Prostate gland (tissue), 2 donors: ENCODE measurements around the gene ZNF57. TPM values are rescaled to one million over a fixed set of nuclear protein-coding genes. Genes with fewer than 3 reads are reported as not detected.

Experiments
- DNase-seq: peaks from one replicate; pipeline ENCODE4 v3.0.0-alpha.2; 2019; ENCODE audit warnings: low spot score
- H3K27ac ChIP-seq, 2 donors: fragments of 200-600 bp; sonication (generic); 2 replicates each; pipeline ENCODE4 v1.5.1; 2017 to 2019
- H3K27me3 ChIP-seq: fragments of 200-600 bp; sonication (generic); replicated peaks from 2 replicates; pipeline ENCODE4 v1.5.1; 2019; ENCODE audit not compliant: insufficient read depth
- H3K36me3 ChIP-seq, 2 donors: fragments of 200-600 bp; sonication (generic); 1 replicate in 1 of 2; 2 replicates in 1 of 2; pipeline versions ENCODE4 v1.5.1 to v1.8.1; 2017 to 2019
- H3K4me1 ChIP-seq: fragments of 200-600 bp; sonication (generic); replicated peaks from 2 replicates; pipeline ENCODE4 v1.5.1; 2019
- H3K4me3 ChIP-seq, 2 donors: fragments of 200-600 bp; sonication (generic); 2 replicates each; pipeline ENCODE4 v1.5.1; 2017 to 2019
- H3K9me3 ChIP-seq: fragments of 200-600 bp; sonication (generic); 2 replicates; pipeline ENCODE4 v1.5.1; 2017
- CTCF ChIP-seq, 4 experiments: fragments of 200-600 bp in 2 of 4; fragments of 450-650 bp in 2 of 4; sonication (generic) in 2 of 4; IDR thresholded peaks; 1 replicate in 3 of 4; 2 replicates in 1 of 4; pipeline ENCODE4 v1.5.1; 2016 to 2019; ENCODE audit warnings: antibody characterized with exemption in 4 of 4, mild to moderate bottlenecking in 2 of 4, moderate library complexity in 2 of 4
- POLR2A ChIP-seq: fragments of 450-650 bp; IDR thresholded peaks from one replicate; pipeline ENCODE4 v1.6.1; 2016; ENCODE audit warnings: antibody characterized with exemption, mild to moderate bottlenecking
- POLR2AphosphoS5 ChIP-seq: sonication (generic); formaldehyde crosslinking; IDR thresholded peaks from one replicate; pipeline ENCODE4 v1.6.1; 2017; ENCODE audit warnings: antibody characterized with exemption
- WGBS: methylation state at CpG from one replicate; pipeline ENCODE4 v1.1.5; 2018; 5-methylcytosine and 5-hydroxymethylcytosine counted together
- intact Hi-C: fragments of 100-400 bp; cut with DNase I; formaldehyde crosslinking; loops from one replicate; pipeline ENCODE4 v1.14.2; 2022
- total RNA-seq, 2 donors: library from RNA; depleted of rRNA; stranded (reverse); fragments of >200 nt; gene quantifications; one replicate each; pipeline ENCODE4 v1.1.0, GENCODE V29; 2016

Gene ZNF57
- total RNA-seq: 10 to 100 TPM in 1 of 2 donors, 1 to 10 TPM in 1; 4.8 to 10.7 TPM

DNA sequence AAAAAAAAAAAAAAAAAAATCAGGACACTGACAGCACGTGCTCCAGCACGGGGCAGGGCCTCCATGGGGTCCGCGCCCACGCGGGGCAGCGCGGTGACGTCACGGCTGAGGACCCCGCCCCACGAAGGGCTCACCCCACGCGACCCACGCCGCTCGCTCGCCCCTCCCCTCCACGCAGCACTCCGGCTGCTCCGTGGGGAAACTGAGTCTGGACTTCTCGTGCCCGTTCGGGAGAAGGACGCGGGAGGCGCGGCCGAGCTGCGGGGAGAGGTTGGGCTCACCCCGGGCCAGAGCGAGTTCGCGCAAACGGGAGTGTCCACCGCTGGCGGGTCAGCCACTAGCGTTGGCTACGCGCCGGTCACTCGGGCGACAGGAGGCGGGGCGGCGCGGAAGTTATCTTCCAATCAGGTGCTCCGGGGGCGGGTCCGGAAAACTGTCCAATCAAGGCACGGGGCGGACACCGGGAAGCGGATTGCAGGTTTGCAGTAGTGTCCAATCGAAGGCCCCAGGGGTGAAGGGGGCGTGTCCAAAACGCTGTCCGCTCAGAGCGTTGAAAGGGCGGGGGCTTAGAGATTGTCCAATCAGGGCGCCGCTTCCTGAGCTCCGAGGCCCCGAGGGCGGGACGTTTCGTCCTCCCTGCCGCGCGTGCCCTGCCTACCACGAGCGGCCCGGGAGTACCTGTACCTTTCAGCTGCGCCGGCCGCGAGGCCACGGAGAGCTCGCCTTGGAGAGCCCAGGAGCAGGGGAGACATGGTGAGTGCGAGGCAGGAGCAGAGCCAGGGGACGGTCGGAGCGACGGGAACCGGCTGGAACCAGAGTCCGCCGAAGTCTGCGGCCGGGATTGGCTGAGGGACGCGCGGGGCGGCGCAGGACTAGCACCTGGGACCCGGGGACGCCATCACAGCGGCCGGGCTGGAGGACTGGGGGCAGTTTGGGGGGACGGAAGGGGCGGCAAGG lies at the start of gene ZNF57:
Gene ZNF57 (plus strand): TSS at position 633 of the 957 bp plus-strand sequence. CDS start 118 bp downstream, at position 751.
- H3K36me3 ChIP-seq: no peaks in the 10 kb centered on the region
- peaks cover 8% of the 10 kb centered on the region for H3K4me1 ChIP-seq
- peak in 2 of 4 experiments; percentile 10 to 23 for TF ChIP-seq CTCF (IDR thresholded peaks at IDR 0.05)
- TF ChIP-seq POLR2AphosphoS5: peak; percentile 90
- peak; percentile 62 for TF ChIP-seq POLR2A
- intact Hi-C loops: no loop called here
- H3K4me3 ChIP-seq: peak within 1 kb of the TSS; percentile 56 to 82
- peak within 1 kb of the TSS; percentile 73 to 87 for H3K27ac ChIP-seq
- no peaks in the 10 kb centered on the region for H3K27me3 ChIP-seq
- peak; percentile 100 for DNase-seq
- H3K9me3 ChIP-seq: no peaks in the 10 kb centered on the region
- WGBS: under 1% methylated on average over 76 of the region's 100 CpGs

- intact Hi-C loops: no loop called here
- Histone ChIP-seq H3K4me3 (no peak overlapping the region), H3K27me3 (no peaks in the 10 kb centered on the region), H3K36me3 (peaks cover 17 to 19% of the 10 kb centered on the region in 2 donors), H3K27ac (no peak overlapping the region), H3K4me1 (no peaks in the 10 kb centered on the region), H3K9me3 (peaks cover 9% of the 10 kb centered on the region)
- 93% methylated on average over 10 of the region's 10 CpGs for WGBS
- no peak for DNase-seq
- TF ChIP-seq POLR2AphosphoS5: no peak
- TF ChIP-seq POLR2A: no peak
- no peak for TF ChIP-seq CTCF (IDR thresholded peaks at IDR 0.05)
These were observed 48.1 kb upstream of the ZNF57 start for GRCh38 chr19:2852598-2852997.

DNA sequence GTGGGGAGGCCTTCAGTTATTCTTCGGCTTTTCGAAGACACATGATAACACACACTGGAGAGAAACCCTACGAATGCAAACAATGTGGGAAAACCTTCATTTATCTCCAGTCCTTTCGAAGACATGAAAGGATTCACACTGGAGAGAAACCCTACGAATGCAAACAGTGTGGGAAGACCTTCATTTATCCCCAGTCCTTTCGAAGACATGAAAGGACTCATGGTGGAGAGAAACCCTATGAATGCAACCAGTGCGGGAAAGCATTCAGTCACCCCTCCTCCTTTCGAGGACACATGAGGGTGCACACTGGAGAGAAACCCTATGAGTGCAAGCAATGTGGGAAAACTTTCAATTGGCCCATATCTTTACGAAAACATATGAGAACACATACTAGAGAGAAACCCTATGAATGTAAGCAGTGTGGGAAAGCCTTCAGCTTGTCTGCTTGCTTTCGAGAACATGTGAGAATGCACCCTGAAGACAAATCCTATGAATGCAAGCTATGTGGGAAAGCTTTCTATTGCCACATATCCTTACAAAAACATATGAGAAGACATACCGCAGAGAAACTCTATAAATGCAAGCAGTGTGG lies 47.6 kb upstream of the ZNF57 start:
- no peak overlapping the region for H3K27ac ChIP-seq
- intact Hi-C loops: no loop called here
- peaks cover 9% of the 10 kb centered on the region for H3K9me3 ChIP-seq
- peaks cover 17 to 19% of the 10 kb centered on the region in 2 donors for H3K36me3 ChIP-seq
- H3K4me3 ChIP-seq: no peak overlapping the region
- H3K27me3 ChIP-seq: no peaks in the 10 kb centered on the region
- 93% methylated on average over 11 of the region's 11 CpGs for WGBS
- H3K4me1 ChIP-seq: no peaks in the 10 kb centered on the region
- DNase-seq: no peak
- TF ChIP-seq POLR2A: no peak
- no peak for TF ChIP-seq POLR2AphosphoS5
- no peak for TF ChIP-seq CTCF (IDR thresholded peaks at IDR 0.05)

DNA sequence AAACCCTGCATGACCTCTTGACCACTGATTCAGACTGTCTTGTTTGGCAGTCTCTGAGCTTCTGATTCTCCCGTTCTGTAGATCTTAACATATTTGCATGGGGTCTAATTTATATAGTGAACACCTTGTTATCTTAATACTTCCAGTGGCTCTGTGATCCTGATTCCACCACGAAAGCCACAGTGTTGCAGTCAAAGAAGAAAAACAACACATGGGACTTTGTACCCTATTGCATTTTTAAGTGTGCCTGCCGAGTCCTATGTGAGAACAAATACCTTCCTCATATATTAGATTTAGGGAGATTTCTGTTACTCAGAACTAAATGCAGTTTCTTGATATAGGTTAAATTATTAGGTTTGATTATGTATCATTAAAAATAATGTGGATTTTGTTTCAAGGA lies 45.9 kb upstream of the ZNF57 start:
- intact Hi-C loops: no loop called here
- 96% methylated on average over 3 of the region's 3 CpGs for WGBS
- H3K4me3 ChIP-seq: no peak overlapping the region

More for the DNA sequence above, 45.9 kb upstream of the ZNF57 start:
- no peak for TF ChIP-seq POLR2A
- no peak for TF ChIP-seq POLR2AphosphoS5
- no peak for TF ChIP-seq CTCF (IDR thresholded peaks at IDR 0.05)
- no peak for DNase-seq
- Histone ChIP-seq H3K9me3 (peaks cover 9% of the 10 kb centered on the region), H3K4me1 (no peaks in the 10 kb centered on the region), H3K27ac (no peak overlapping the region), H3K36me3 (peaks cover 17 to 19% of the 10 kb centered on the region in 2 donors), H3K27me3 (no peaks in the 10 kb centered on the region)
